H1 (cell line): ENCODE data around the gene CXCR1. TPM values are rescaled to one million over a fixed set of nuclear protein-coding genes. Genes with fewer than 3 reads are reported as not detected.

ENCODE experiments used
- polyA plus RNA-seq, 7 experiments: library from polyadenylated mRNA; depleted of rRNA in 3 of 7; stranded (reverse) in 5 of 7; unstranded in 2 of 7; fragments of >200 nt in 5 of 7; fragments of 200-250 nt in 2 of 7; gene quantifications; 1 replicate in 5 of 7; 2 replicates in 1 of 7; 4 replicates in 1 of 7; pipeline versions ENCODE4 v1.2.1 to v1.2.3, GENCODE V29; 2011 to 2013; ENCODE audit warnings: missing spikeins in 2 of 7, mixed read lengths in 2 of 7
- total RNA-seq: library from RNA; stranded (reverse); fragmentation: NEBNext Ultra II Directional; extraction: Animal tissue kit (Norgen Biotek cat#: 25700); gene quantifications from 2 replicates; pipeline ENCODE4 v1.2.1, GENCODE V29; 2021
- TF ChIP-seq, protein P1 (sequence below): fragments of 300-600 bp; sonication (generic); IDR thresholded peaks from 2 replicates; pipeline ENCODE4 v1.7.1; 2012; ENCODE audit warnings: low read length, moderate library complexity, mild to moderate bottlenecking, inconsistent platforms; ENCODE audit not compliant: insufficient replicate concordance

The CXCR1 gene
- total and polyA plus RNA-seq, 2 of the 8 experiments (the other 6 are each of a cell fraction or from before 2014, with no cell fraction given), result not detected

- TF ChIP-seq, protein P1, sequence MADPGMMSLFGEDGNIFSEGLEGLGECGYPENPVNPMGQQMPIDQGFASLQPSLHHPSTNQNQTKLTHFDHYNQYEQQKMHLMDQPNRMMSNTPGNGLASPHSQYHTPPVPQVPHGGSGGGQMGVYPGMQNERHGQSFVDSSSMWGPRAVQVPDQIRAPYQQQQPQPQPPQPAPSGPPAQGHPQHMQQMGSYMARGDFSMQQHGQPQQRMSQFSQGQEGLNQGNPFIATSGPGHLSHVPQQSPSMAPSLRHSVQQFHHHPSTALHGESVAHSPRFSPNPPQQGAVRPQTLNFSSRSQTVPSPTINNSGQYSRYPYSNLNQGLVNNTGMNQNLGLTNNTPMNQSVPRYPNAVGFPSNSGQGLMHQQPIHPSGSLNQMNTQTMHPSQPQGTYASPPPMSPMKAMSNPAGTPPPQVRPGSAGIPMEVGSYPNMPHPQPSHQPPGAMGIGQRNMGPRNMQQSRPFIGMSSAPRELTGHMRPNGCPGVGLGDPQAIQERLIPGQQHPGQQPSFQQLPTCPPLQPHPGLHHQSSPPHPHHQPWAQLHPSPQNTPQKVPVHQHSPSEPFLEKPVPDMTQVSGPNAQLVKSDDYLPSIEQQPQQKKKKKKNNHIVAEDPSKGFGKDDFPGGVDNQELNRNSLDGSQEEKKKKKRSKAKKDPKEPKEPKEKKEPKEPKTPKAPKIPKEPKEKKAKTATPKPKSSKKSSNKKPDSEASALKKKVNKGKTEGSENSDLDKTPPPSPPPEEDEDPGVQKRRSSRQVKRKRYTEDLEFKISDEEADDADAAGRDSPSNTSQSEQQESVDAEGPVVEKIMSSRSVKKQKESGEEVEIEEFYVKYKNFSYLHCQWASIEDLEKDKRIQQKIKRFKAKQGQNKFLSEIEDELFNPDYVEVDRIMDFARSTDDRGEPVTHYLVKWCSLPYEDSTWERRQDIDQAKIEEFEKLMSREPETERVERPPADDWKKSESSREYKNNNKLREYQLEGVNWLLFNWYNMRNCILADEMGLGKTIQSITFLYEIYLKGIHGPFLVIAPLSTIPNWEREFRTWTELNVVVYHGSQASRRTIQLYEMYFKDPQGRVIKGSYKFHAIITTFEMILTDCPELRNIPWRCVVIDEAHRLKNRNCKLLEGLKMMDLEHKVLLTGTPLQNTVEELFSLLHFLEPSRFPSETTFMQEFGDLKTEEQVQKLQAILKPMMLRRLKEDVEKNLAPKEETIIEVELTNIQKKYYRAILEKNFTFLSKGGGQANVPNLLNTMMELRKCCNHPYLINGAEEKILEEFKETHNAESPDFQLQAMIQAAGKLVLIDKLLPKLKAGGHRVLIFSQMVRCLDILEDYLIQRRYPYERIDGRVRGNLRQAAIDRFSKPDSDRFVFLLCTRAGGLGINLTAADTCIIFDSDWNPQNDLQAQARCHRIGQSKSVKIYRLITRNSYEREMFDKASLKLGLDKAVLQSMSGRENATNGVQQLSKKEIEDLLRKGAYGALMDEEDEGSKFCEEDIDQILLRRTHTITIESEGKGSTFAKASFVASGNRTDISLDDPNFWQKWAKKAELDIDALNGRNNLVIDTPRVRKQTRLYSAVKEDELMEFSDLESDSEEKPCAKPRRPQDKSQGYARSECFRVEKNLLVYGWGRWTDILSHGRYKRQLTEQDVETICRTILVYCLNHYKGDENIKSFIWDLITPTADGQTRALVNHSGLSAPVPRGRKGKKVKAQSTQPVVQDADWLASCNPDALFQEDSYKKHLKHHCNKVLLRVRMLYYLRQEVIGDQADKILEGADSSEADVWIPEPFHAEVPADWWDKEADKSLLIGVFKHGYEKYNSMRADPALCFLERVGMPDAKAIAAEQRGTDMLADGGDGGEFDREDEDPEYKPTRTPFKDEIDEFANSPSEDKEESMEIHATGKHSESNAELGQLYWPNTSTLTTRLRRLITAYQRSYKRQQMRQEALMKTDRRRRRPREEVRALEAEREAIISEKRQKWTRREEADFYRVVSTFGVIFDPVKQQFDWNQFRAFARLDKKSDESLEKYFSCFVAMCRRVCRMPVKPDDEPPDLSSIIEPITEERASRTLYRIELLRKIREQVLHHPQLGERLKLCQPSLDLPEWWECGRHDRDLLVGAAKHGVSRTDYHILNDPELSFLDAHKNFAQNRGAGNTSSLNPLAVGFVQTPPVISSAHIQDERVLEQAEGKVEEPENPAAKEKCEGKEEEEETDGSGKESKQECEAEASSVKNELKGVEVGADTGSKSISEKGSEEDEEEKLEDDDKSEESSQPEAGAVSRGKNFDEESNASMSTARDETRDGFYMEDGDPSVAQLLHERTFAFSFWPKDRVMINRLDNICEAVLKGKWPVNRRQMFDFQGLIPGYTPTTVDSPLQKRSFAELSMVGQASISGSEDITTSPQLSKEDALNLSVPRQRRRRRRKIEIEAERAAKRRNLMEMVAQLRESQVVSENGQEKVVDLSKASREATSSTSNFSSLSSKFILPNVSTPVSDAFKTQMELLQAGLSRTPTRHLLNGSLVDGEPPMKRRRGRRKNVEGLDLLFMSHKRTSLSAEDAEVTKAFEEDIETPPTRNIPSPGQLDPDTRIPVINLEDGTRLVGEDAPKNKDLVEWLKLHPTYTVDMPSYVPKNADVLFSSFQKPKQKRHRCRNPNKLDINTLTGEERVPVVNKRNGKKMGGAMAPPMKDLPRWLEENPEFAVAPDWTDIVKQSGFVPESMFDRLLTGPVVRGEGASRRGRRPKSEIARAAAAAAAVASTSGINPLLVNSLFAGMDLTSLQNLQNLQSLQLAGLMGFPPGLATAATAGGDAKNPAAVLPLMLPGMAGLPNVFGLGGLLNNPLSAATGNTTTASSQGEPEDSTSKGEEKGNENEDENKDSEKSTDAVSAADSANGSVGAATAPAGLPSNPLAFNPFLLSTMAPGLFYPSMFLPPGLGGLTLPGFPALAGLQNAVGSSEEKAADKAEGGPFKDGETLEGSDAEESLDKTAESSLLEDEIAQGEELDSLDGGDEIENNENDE, result no peak
These were observed 21.8 kb upstream of the CXCR1 start (continued) for GRCh38 chr2:218188528-218188927.
